PFSK-1 (cell line): ENCODE measurements around the gene KRTAP5-8.

Experiments used
- SIN3A ChIP-seq: IDR thresholded peaks from 2 replicates; pipeline ENCODE4 v1.6.1; 2012; ENCODE audit warnings: mild to moderate bottlenecking, low read length, moderate library complexity, borderline replicate concordance; ENCODE audit not compliant: insufficient read depth
- TAF1 ChIP-seq: IDR thresholded peaks from 2 replicates; pipeline ENCODE4 v1.6.1; 2012; ENCODE audit warnings: low read length, control low read depth, borderline replicate concordance; ENCODE audit not compliant: insufficient read depth
- TF ChIP-seq, protein P1 (sequence below), 2 experiments: IDR thresholded peaks; 2 replicates each; pipeline versions ENCODE4 v1.6.1 to v1.8.0; 2011 to 2012; ENCODE audit warnings: low read depth in 2 of 2, low read length in 2 of 2, control low read depth in 1 of 2, inconsistent platforms in 1 of 2, mild to moderate bottlenecking in 1 of 2, moderate library complexity in 1 of 2; ENCODE audit not compliant: insufficient read depth in 1 of 2

DNA sequence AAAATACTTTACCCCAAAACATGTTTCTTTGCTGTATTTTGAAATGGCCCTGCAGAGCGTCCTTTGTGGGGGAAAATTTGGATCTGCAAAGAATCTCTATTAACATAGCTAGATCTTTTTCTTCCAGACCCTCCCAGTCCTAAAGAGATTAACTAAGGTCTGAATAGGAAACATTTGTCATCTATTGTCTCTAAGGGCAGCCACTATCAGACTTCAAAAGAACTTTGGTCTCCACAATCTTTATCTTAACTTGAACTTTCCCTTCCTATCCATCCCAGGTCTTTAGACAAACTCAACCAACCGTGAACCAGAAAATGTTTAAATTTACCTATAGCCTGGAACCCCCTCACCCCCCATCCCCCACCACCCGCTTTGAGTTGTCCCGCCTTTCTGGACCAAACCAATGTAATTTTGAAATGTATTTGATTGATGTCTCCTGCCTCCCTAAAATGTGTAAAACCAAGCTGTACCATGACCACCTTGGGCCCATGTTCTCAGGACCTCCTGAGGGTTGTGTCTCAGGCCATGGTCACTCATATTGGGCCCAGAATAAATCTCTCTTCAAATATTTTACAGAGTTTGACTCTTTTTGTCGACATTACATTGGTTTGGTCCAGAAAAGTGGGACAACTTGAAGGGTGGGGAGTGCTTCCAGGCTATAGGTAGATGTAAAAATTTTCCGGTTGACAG, 6.8 kb downstream of the KRTAP5-8 start:
- TF ChIP-seq, protein P1, sequence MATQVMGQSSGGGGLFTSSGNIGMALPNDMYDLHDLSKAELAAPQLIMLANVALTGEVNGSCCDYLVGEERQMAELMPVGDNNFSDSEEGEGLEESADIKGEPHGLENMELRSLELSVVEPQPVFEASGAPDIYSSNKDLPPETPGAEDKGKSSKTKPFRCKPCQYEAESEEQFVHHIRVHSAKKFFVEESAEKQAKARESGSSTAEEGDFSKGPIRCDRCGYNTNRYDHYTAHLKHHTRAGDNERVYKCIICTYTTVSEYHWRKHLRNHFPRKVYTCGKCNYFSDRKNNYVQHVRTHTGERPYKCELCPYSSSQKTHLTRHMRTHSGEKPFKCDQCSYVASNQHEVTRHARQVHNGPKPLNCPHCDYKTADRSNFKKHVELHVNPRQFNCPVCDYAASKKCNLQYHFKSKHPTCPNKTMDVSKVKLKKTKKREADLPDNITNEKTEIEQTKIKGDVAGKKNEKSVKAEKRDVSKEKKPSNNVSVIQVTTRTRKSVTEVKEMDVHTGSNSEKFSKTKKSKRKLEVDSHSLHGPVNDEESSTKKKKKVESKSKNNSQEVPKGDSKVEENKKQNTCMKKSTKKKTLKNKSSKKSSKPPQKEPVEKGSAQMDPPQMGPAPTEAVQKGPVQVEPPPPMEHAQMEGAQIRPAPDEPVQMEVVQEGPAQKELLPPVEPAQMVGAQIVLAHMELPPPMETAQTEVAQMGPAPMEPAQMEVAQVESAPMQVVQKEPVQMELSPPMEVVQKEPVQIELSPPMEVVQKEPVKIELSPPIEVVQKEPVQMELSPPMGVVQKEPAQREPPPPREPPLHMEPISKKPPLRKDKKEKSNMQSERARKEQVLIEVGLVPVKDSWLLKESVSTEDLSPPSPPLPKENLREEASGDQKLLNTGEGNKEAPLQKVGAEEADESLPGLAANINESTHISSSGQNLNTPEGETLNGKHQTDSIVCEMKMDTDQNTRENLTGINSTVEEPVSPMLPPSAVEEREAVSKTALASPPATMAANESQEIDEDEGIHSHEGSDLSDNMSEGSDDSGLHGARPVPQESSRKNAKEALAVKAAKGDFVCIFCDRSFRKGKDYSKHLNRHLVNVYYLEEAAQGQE (IDR thresholded peaks at IDR 0.05; ENCODE audit: insufficient read depth in 1 of 2, low read depth in 2 of 2, low read length in 2 of 2) = no peak
- TF ChIP-seq SIN3A (no peak), TAF1 (no peak)
